ENCODE measurements around the gene TBC1D3B.
"Not testable (repeated sequence)": the region's sequence is repeated elsewhere in the genome, so short reads cannot be mapped to it uniquely, and the experiment has no call there.

TBC1D3B gene

GRCh38 chr17:36176536-36176935, at the start of gene TBC1D3B:
Gene TBC1D3B, minus strand, starts transcription at chr17:36176636. Its CDS starts 1,586 bp downstream, at chr17:36175050.
- not testable (repeated sequence) for DNase-seq (ENCODE audit: low spot score)

GRCh38 chr17:36222967-36223366, 46.5 kb upstream of the TBC1D3B start:
- DNase-seq (ENCODE audit: low spot score), result not testable (repeated sequence)

- not testable (repeated sequence) for DNase-seq (ENCODE audit: low spot score)
Observed at GRCh38 chr17:36221581-36222100, 45.2 kb upstream of the TBC1D3B start.

- not testable (repeated sequence) for DNase-seq (ENCODE audit: low spot score)
Observed at GRCh38 chr17:36220737-36221580, 44.5 kb upstream of the TBC1D3B start.

GRCh38 chr17:36219556-36219955, 43.1 kb upstream of the TBC1D3B start:
- not testable (repeated sequence) for DNase-seq (ENCODE audit: low spot score)

GRCh38 chr17:36215406-36216308, 39.2 kb upstream of the TBC1D3B start:
- DNase-seq (ENCODE audit: low spot score), result not testable (repeated sequence)

GRCh38 chr17:36214918-36215317, 38.5 kb upstream of the TBC1D3B start:
- no peak for DNase-seq (ENCODE audit: low spot score)

GRCh38 chr17:36213695-36214094, 37.3 kb upstream of the TBC1D3B start:
- DNase-seq (ENCODE audit: low spot score), result no peak

GRCh38 chr17:36212966-36213365, 36.5 kb upstream of the TBC1D3B start:
- no peak for DNase-seq (ENCODE audit: low spot score)

GRCh38 chr17:36212272-36212605, 35.8 kb upstream of the TBC1D3B start:
- no peak for DNase-seq (ENCODE audit: low spot score)

GRCh38 chr17:36211484-36212271, 35.2 kb upstream of the TBC1D3B start:
- DNase-seq (ENCODE audit: low spot score), result not testable (repeated sequence)

GRCh38 chr17:36210439-36211211, 34.2 kb upstream of the TBC1D3B start, which contains the start of gene CCL4L2:
Gene CCL4L2, plus strand, starts transcription at chr17:36211063.
- not testable (repeated sequence) for DNase-seq (ENCODE audit: low spot score)

- DNase-seq (ENCODE audit: low spot score), result no peak
Observed at GRCh38 chr17:36209575-36209974, 33.1 kb upstream of the TBC1D3B start.

- DNase-seq (ENCODE audit: low spot score), result not testable (repeated sequence)
Observed at GRCh38 chr17:36207383-36207782, 30.9 kb upstream of the TBC1D3B start.

- DNase-seq (ENCODE audit: low spot score), result not testable (repeated sequence)
Observed at GRCh38 chr17:36206486-36206821, 30.0 kb upstream of the TBC1D3B start.

- no peak for DNase-seq (ENCODE audit: low spot score)
Observed at GRCh38 chr17:36205637-36206485, 29.4 kb upstream of the TBC1D3B start.

GRCh38 chr17:36204724-36205500, 28.5 kb upstream of the TBC1D3B start:
- no peak for DNase-seq (ENCODE audit: low spot score)

GRCh38 chr17:36203335-36203734, 26.9 kb upstream of the TBC1D3B start:
- no peak for DNase-seq (ENCODE audit: low spot score)

- DNase-seq (ENCODE audit: low spot score), result not testable (repeated sequence)
Observed at GRCh38 chr17:36201506-36201905, 25.1 kb upstream of the TBC1D3B start.

All from CD4-positive, alpha-beta T cell treated with Interleukin-2 at 100 ng/mL for 4 hours (primary cell).